PC-9 (cell line): ENCODE measurements around the gene C3orf20.
"Not testable (repeated sequence)": the region's sequence is repeated elsewhere in the genome, so short reads cannot be mapped to it uniquely, and the experiment has no call there.

Source experiments
- EZH2 ChIP-seq: fragments of 200-600 bp; sonication (generic); IDR thresholded peaks from 2 replicates; pipeline ENCODE4 v1.8.0; 2017; ENCODE audit warnings: antibody characterized with exemption, low read depth
- TF ChIP-seq, protein P1 (sequence below): fragments of 200-600 bp; sonication (generic); conservative IDR thresholded peaks from 2 replicates; pipeline ENCODE4 v1.6.1; 2017; ENCODE audit warnings: mixed run types, antibody characterized with exemption, mild to moderate bottlenecking, moderate library complexity

DNA sequence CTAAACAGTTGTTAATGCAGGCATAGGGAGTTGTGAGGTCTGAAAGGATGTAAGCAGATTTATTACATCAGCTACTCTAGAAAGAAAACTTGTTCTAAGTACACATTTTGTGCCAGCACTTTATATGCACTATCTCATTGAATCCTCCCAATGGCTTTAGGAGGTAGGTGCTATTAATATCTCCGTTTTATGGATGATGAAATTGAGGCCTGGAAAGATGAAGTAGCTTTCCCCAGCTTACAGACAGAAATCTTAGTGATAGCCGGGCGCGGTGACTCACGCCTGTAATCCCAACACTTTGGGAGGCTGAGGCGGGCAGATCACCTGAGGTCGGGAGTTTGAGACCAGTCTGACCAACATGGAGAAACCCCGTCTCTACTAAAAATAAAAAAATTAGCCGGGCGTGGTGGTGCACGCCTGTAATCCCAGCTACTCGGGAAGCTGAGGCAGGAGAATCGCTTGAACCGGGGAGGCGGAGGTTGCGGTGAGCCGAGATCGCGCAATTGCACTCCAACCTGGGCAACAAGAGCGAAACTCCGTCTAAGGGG, 22.5 kb upstream of the C3orf20 start:
- not testable (repeated sequence) for TF ChIP-seq EZH2
- TF ChIP-seq, protein P1, sequence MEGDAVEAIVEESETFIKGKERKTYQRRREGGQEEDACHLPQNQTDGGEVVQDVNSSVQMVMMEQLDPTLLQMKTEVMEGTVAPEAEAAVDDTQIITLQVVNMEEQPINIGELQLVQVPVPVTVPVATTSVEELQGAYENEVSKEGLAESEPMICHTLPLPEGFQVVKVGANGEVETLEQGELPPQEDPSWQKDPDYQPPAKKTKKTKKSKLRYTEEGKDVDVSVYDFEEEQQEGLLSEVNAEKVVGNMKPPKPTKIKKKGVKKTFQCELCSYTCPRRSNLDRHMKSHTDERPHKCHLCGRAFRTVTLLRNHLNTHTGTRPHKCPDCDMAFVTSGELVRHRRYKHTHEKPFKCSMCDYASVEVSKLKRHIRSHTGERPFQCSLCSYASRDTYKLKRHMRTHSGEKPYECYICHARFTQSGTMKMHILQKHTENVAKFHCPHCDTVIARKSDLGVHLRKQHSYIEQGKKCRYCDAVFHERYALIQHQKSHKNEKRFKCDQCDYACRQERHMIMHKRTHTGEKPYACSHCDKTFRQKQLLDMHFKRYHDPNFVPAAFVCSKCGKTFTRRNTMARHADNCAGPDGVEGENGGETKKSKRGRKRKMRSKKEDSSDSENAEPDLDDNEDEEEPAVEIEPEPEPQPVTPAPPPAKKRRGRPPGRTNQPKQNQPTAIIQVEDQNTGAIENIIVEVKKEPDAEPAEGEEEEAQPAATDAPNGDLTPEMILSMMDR: not testable (repeated sequence)
